CD4-positive, CD25-positive, alpha-beta regulatory T cell (primary cell): ENCODE measurements around the gene ZMYM3. TPM values are rescaled to one million over a fixed set of nuclear protein-coding genes. Genes with fewer than 3 reads are reported as not detected.

Experiments used
- ATAC-seq, 2 donors: fragments of 150-1000 bp; cut with Tn5 transposase; one replicate each; pipeline ENCODE4 v1.10.0; 2021; ENCODE audit warnings: low read depth in 2 of 2, moderate number of reproducible peaks in 2 of 2, moderate library complexity in 1 of 2
- DNase-seq, 3 donors: peaks; one replicate each; pipeline versions ENCODE4 v3.0.0 to v3.0.0-alpha.2; 2012 to 2022; ENCODE audit warnings: mixed read lengths in 1 of 3
- H3K27ac ChIP-seq: one replicate; pipeline ENCODE4 v1.7.0; 2013; ENCODE audit warnings: mild to moderate bottlenecking, low read length; ENCODE audit not compliant: insufficient read depth, poor library complexity, severe bottlenecking
- H3K27me3 ChIP-seq: one replicate; pipeline ENCODE4 v1.7.0; 2013; ENCODE audit warnings: low read length; ENCODE audit not compliant: control insufficient read depth, insufficient read depth
- H3K36me3 ChIP-seq: one replicate; pipeline ENCODE4 v1.7.0; 2013; ENCODE audit warnings: mild to moderate bottlenecking, low read length, moderate library complexity; ENCODE audit not compliant: control insufficient read depth, insufficient read depth
- H3K4me1 ChIP-seq: 2 replicates; pipeline ENCODE4 v1.7.0; 2013; ENCODE audit warnings: mild to moderate bottlenecking, low read length; ENCODE audit not compliant: insufficient read depth, control insufficient read depth, poor library complexity, severe bottlenecking
- H3K4me3 ChIP-seq: one replicate; pipeline ENCODE4 v1.7.0; 2013; ENCODE audit warnings: low read depth, mild to moderate bottlenecking, low read length, moderate library complexity
- H3K9me3 ChIP-seq, 2 experiments: 1 replicate in 1 of 2; 2 replicates in 1 of 2; pipeline ENCODE4 v1.7.0; 2013; ENCODE audit warnings: low read length in 2 of 2, mild to moderate bottlenecking in 1 of 2, moderate library complexity in 1 of 2; ENCODE audit not compliant: control insufficient read depth in 2 of 2
- H3K27ac Mint-ChIP-seq, 3 donors: one replicate each; pipeline ENCODE4 v1.8.0; 2020 to 2022; ENCODE audit warnings: mild to moderate bottlenecking in 3 of 3, mixed read lengths in 3 of 3, moderate library complexity in 2 of 3
- H3K27me3 Mint-ChIP-seq: one replicate; pipeline ENCODE4 v1.8.0; 2022; ENCODE audit warnings: mild to moderate bottlenecking, mixed read lengths
- H3K36me3 Mint-ChIP-seq: one replicate; pipeline ENCODE4 v1.8.0; 2020; ENCODE audit warnings: mixed read lengths
- H3K4me1 Mint-ChIP-seq, 4 donors: one replicate each; pipeline ENCODE4 v1.8.0; 2020 to 2022; ENCODE audit warnings: mixed read lengths in 4 of 4, mild to moderate bottlenecking in 1 of 4
- H3K4me3 Mint-ChIP-seq, 4 donors: one replicate each; pipeline ENCODE4 v1.8.0; 2020 to 2022; ENCODE audit warnings: mild to moderate bottlenecking in 4 of 4, mixed read lengths in 4 of 4, moderate library complexity in 3 of 4
- H3K9me3 Mint-ChIP-seq, 7 donors: one replicate each; pipeline ENCODE4 v1.8.0; 2020 to 2022; ENCODE audit warnings: mixed read lengths in 7 of 7, mild to moderate bottlenecking in 3 of 7, moderate library complexity in 2 of 7
- polyA plus RNA-seq, 4 donors: library from polyadenylated mRNA; unstranded; fragments of 300-500 nt; fragmentation: Illumina TruSeq; gene quantifications; one replicate each; pipeline ENCODE4 v1.2.3, GENCODE V29; 2021
- total RNA-seq: library from RNA; stranded (reverse); gene quantifications from one replicate; pipeline ENCODE4 v1.2.3, GENCODE V29; 2022

The ZMYM3 gene
- total and polyA plus RNA-seq, 5 donors from 2014 or later = 4.9 to 19.5 (median 7.0) TPM

GRCh38 chrX:71199252-71200008, 54.5 kb downstream of the ZMYM3 start:
- no peak for ATAC-seq
- no peaks in the 10 kb centered on the region for H3K9me3 Mint-ChIP-seq
- H3K27me3 ChIP-seq = no peaks in the 10 kb centered on the region
- H3K36me3 Mint-ChIP-seq = no peaks in the 10 kb centered on the region
- peak overlapping the region; percentile 4 to 79 (median 66) for H3K4me3 Mint-ChIP-seq
- DNase-seq = no peak
- H3K4me1 ChIP-seq = peaks cover 9% of the 10 kb centered on the region
- H3K4me3 ChIP-seq = no peak overlapping the region
- H3K36me3 ChIP-seq = no peaks in the 10 kb centered on the region
- no peak overlapping the region for H3K27ac ChIP-seq
- no peaks in the 10 kb centered on the region for H3K9me3 ChIP-seq
- peaks cover 9 to 28% (median 14%) of the 10 kb centered on the region in 4 donors for H3K4me1 Mint-ChIP-seq
- peak overlapping the region; percentile 1 to 91 (median 68) for H3K27ac Mint-ChIP-seq
- H3K27me3 Mint-ChIP-seq = peaks cover 4% of the 10 kb centered on the region

- Mint-ChIP-seq H3K27ac (peak overlapping the region; percentile 72 to 99 (median 90)), H3K36me3 (no peaks in the 10 kb centered on the region)
- DNase-seq = peak in 2 of 3 donors; percentile 17 to 60
Measured at GRCh38 chrX:71198066-71198465, 55.9 kb downstream of the ZMYM3 start.

GRCh38 chrX:71195964-71196649, 57.8 kb downstream of the ZMYM3 start:
- peak in 2 of 3 donors; percentile 53 to 59 for DNase-seq

More at GRCh38 chrX:71198066-71198465, 55.9 kb downstream of the ZMYM3 start:
- peaks cover 4% of the 10 kb centered on the region for H3K27me3 Mint-ChIP-seq
- H3K4me3 Mint-ChIP-seq = peak overlapping the region; percentile 88 to 97 (median 92)
- Histone ChIP-seq H3K27ac (peak overlapping the region; percentile 28), H3K4me3 (peak overlapping the region; percentile 95), H3K36me3 (no peaks in the 10 kb centered on the region), H3K4me1 (peaks cover 9% of the 10 kb centered on the region), H3K9me3 (no peaks in the 10 kb centered on the region), H3K27me3 (no peaks in the 10 kb centered on the region)
- ATAC-seq = peak; percentile 48 to 55
- peaks cover 9 to 34% (median 14%) of the 10 kb centered on the region in 4 donors for H3K4me1 Mint-ChIP-seq
- H3K9me3 Mint-ChIP-seq = no peaks in the 10 kb centered on the region

GRCh38 chrX:71191248-71191647, 62.7 kb downstream of the ZMYM3 start:
- H3K9me3 Mint-ChIP-seq = no peaks in the 10 kb centered on the region
- Histone ChIP-seq H3K27me3 (no peaks in the 10 kb centered on the region), H3K36me3 (no peaks in the 10 kb centered on the region), H3K27ac (no peak overlapping the region), H3K4me1 (peaks cover 4% of the 10 kb centered on the region), H3K9me3 (no peaks in the 10 kb centered on the region), H3K4me3 (no peak overlapping the region)
- H3K4me1 Mint-ChIP-seq = peaks cover 6 to 32% (median 14%) of the 10 kb centered on the region in 4 donors
- H3K36me3 Mint-ChIP-seq = no peaks in the 10 kb centered on the region
- H3K4me3 Mint-ChIP-seq = peak overlapping the region in 1 of 4 donors; percentile 12
- ATAC-seq (no peak), DNase-seq (no peak)
- H3K27me3 Mint-ChIP-seq = no peaks in the 10 kb centered on the region
- H3K27ac Mint-ChIP-seq = peak overlapping the region in 2 of 3 donors; percentile 1 to 57

More at GRCh38 chrX:71195964-71196649, 57.8 kb downstream of the ZMYM3 start:
- peak overlapping the region; percentile 72 to 94 (median 92) for H3K27ac Mint-ChIP-seq
- H3K36me3 Mint-ChIP-seq = no peaks in the 10 kb centered on the region
- H3K4me1 ChIP-seq = peaks cover 9% of the 10 kb centered on the region
- H3K4me3 Mint-ChIP-seq = peak overlapping the region; percentile 90 to 92 (median 90)
- H3K9me3 ChIP-seq = no peaks in the 10 kb centered on the region
- H3K9me3 Mint-ChIP-seq = no peaks in the 10 kb centered on the region
- no peaks in the 10 kb centered on the region for H3K36me3 ChIP-seq
- peak; percentile 72 to 73 for ATAC-seq
- peak overlapping the region; percentile 59 for H3K27ac ChIP-seq
- peaks cover 4% of the 10 kb centered on the region for H3K27me3 Mint-ChIP-seq
- no peaks in the 10 kb centered on the region for H3K27me3 ChIP-seq
- peaks cover 10 to 44% (median 16%) of the 10 kb centered on the region in 4 donors for H3K4me1 Mint-ChIP-seq
- peak overlapping the region; percentile 95 for H3K4me3 ChIP-seq

Other genes with a start within 250 kb of the ZMYM3 start
- 29.5 TPM for gene SNX12, start 185.8 kb downstream of the ZMYM3 start, total RNA-seq
- 1 to 10 TPM; 4.0 to 9.2 (median 5.8) TPM for gene SNX12, start 185.8 kb downstream of the ZMYM3 start, polyA plus RNA-seq
- 49.9 TPM for gene FOXO4, start 158.3 kb downstream of the ZMYM3 start, total RNA-seq
- gene FOXO4, start 158.3 kb downstream of the ZMYM3 start, polyA plus RNA-seq = 1 to 10 TPM; 1.8 to 3.3 (median 2.5) TPM
- gene CXorf65, start 147.4 kb downstream of the ZMYM3 start, total RNA-seq = 81.0 TPM
- 1 to 10 TPM; 1.6 to 4.3 (median 3.2) TPM for gene CXorf65, start 147.4 kb downstream of the ZMYM3 start, polyA plus RNA-seq
- 504 TPM for gene IL2RG, start 142.6 kb downstream of the ZMYM3 start, total RNA-seq
- 1,000 to 10,000 TPM in 3 of 4 donors, 100 to 1,000 TPM in 1; 997 to 1,278 (median 1,072) TPM for gene IL2RG, start 142.6 kb downstream of the ZMYM3 start, polyA plus RNA-seq
- 83.8 TPM for gene MED12, start 135.5 kb downstream of the ZMYM3 start, total RNA-seq
- gene MED12, start 135.5 kb downstream of the ZMYM3 start, polyA plus RNA-seq = 1 to 10 TPM; 6.3 to 9.7 (median 8.2) TPM
- 4.4 TPM for gene NLGN3, start 109.3 kb downstream of the ZMYM3 start, total RNA-seq
- under 1 TPM in 1 of 4 donors, not detected in 3; 0.05 TPM for gene NLGN3, start 109.3 kb downstream of the ZMYM3 start, polyA plus RNA-seq
- not detected for gene GJB1, start 30.9 kb downstream of the ZMYM3 start, total RNA-seq
- not detected for gene GJB1, start 30.9 kb downstream of the ZMYM3 start, polyA plus RNA-seq
- gene NONO, start 29.5 kb upstream of the ZMYM3 start, total RNA-seq = 388 TPM
- gene NONO, start 29.5 kb upstream of the ZMYM3 start, polyA plus RNA-seq = 100 to 1,000 TPM; 171 to 182 (median 177) TPM
- gene ITGB1BP2, start 47.6 kb upstream of the ZMYM3 start, total RNA-seq = 1.4 TPM
- gene ITGB1BP2, start 47.6 kb upstream of the ZMYM3 start, polyA plus RNA-seq = not detected
- 65.2 TPM for gene TAF1, start 112.2 kb upstream of the ZMYM3 start, total RNA-seq
- 1 to 10 TPM; 3.8 to 8.8 (median 5.2) TPM for gene TAF1, start 112.2 kb upstream of the ZMYM3 start, polyA plus RNA-seq